NB4 (cell line): ENCODE measurements around the gene POLE3.

Experiments
- CTCF ChIP-seq: IDR thresholded peaks from one replicate; pipeline ENCODE4 v1.5.1; 2012; ENCODE audit warnings: low read depth, low read length
- MYC ChIP-seq: IDR thresholded peaks from 2 replicates; pipeline ENCODE4 v1.6.1; 2011; ENCODE audit warnings: low read depth, low read length
- POLR2A ChIP-seq: IDR thresholded peaks from 2 replicates; pipeline ENCODE4 v1.6.1; 2011; ENCODE audit warnings: mild to moderate bottlenecking; ENCODE audit not compliant: insufficient read length; ENCODE audit errors: extremely low read depth

GRCh38 chr9:113393281-113393680 is 17.2 kb downstream of the POLE3 start:
- no peak for TF ChIP-seq CTCF
- TF ChIP-seq POLR2A, result no peak
- TF ChIP-seq MYC, result no peak
